ENCODE measurements around the gene PHF24.
"Not testable (repeated sequence)": the region's sequence is repeated elsewhere in the genome, so short reads cannot be mapped to it uniquely, and the experiment has no call there.

Gene PHF24

GRCh38 chr9:34957492-34958410, at the start of gene PHF24:
PHF24 (plus strand) TSS chr9:34958285; CDS start chr9:34971299, 13,014 bp downstream.
- DNase-seq (ENCODE audit: low read depth), result no peak

DNA sequence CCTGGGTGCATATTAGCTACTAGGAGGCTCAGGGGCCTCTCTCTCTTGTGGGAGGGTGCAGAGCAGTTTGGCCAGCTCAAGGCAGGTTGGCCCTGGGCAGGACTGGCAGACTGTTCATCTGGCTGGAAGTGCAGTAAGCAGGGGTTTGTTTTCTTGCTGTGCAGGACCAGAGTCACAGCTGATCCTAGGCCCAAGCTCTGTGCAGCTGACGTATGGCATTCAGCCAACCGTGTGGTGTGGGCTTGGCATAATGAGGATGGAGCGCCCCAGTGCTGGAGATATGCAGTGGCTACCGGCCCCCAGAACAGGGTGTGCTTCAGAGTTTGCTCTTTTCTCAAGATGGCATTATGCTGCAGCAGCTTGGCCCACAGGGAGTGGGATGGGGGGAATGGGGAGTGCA, 31.0 kb upstream of the PHF24 start:
- no peak for DNase-seq (ENCODE audit: low read depth)

- no peak for DNase-seq (ENCODE audit: low read depth)
Measured at GRCh38 chr9:34928921-34929320, 29.2 kb upstream of the PHF24 start.

DNA sequence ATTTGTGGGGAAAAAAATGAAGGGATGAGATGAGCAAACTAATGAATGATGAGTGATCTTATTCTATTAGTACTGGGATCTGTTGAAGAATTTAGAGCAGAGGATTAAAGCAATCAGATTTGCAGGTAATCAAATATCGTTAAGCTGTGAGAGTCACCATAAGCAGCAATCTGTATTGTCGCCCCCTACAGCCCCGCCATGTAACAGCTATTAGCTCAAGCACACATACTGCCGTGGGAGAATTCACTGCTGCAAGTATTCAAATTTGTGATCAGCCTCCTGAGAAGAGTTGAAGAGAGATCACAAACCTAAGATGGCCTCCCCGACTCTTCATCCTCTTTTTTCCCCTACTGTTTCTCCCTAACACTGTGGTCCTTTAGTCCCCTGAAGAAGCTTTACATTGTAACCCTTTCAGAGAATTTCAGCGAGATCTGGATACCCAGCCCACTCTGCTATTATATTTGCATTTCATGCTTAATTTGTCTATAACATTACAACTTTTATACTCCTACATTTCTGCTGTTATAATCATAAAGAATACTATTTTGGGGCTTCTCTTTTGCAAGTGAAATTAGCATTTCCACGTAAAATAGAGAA, 28.5 kb upstream of the PHF24 start:
- no peak for DNase-seq (ENCODE audit: low read depth)

DNA sequence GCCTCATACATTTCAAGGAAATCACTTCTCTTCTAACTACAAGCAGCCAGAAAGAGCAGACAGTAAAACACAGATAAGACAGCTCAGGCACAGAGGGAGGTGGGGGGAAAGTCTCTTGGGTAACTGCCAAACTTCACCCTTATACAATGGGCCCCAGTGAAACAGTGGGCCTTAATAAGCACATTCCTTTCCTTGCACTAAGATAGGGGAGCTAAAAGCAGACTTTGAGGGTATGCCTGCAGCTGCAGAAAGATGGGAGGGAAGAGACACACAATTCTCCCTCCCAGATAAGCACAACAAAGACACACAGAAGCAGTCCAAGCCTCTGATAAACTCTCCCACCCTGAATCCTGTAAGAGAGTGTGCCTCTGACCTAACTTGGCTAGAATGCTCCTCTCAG, 18.1 kb upstream of the PHF24 start:
- not testable (repeated sequence) for DNase-seq (ENCODE audit: low read depth)

DNA sequence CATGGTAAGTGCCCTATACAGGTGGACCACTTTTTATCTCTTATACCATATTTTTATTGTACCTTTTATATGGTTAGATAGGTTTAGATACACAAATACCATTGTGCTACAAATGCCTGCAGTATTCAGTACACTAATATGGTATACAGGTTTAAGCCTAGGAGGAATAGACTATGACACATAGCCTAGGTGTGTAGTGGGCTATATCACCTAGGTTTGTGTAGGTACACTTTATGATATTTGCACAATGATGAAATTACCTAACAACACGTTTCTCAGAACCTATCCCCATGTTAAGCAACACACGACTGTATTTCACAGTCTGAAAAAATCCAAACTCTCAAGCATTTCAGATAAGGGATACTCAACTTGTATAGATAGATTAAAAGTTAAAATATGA, 9.6 kb upstream of the PHF24 start:
- DNase-seq (ENCODE audit: low read depth), result no peak

GRCh38 chr9:34954225-34954624, 3.9 kb upstream of the PHF24 start:
- DNase-seq (ENCODE audit: low read depth), result no peak

DNA sequence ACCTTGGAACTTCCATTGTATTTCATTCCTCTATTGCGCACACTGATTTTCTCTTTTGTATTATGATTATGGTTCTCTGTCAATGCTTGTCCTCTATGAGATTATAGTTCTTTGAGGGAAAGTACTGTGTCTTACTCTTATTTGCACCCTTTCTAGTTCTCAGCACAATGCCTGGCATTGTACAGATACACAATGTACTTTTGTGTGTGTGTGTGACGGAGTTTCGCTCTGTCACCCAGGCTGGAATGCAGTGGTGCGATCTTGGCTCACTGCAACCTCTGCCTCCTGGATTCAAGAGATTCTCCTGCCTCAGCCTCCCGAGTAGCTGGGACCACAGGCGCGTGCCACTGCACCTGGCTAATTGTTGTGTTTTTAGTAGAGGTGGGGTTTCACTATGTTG, 2.0 kb upstream of the PHF24 start:
- DNase-seq (ENCODE audit: low read depth), result not testable (repeated sequence)

GRCh38 chr9:34956648-34957047, 1.4 kb upstream of the PHF24 start:
- no peak for DNase-seq (ENCODE audit: low read depth)

GRCh38 chr9:34958411-34958982, 412 bp downstream of the PHF24 start:
- DNase-seq (ENCODE audit: low read depth), result no peak

GRCh38 chr9:34959461-34959860, 1.4 kb downstream of the PHF24 start:
- no peak for DNase-seq (ENCODE audit: low read depth)

DNA sequence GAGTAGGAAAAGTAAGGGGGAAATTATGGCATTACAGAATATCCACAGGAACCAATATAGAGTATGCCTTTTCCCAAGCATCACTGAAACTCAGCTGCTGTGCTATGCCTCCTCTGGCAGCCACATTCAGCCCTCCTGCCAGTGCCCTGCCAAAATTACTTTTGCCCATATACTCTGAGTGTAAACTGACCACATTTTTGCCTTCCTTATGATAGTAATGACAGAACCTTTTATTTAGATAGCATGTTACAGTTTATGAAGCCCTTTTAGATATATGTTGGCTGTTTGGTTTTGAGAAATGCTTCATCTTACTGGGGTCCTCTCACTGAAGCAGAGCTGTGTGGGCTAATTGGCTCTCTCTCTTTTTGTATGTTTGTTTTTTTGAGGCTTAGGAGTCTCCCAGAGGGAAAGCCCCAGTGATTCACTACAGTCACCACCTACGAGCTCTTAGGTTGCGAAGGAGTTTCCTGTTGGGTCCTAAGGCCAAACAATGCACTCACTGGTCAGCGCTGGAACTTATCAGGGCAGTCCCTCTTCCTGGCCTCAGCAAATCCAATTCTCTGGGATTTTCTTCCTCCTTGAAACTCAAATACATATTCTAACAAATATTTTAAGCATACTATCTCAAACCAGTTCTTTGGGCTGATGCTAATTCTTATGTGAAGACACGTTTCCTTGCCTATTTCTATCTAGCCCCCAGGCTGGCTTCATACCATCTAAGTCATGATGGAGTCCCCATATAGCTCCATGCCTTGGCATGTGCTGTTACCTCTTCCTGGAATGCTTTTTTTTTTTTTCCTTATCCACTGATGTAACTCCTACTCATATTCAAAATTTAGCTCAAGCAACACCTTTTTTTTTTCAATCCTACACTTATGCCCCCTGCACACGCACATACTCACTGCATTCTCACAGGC, 3.7 kb downstream of the PHF24 start:
- DNase-seq (ENCODE audit: low read depth), result no peak

- no peak for DNase-seq (ENCODE audit: low read depth)
Measured at GRCh38 chr9:34962546-34962945, 4.5 kb downstream of the PHF24 start.

DNA sequence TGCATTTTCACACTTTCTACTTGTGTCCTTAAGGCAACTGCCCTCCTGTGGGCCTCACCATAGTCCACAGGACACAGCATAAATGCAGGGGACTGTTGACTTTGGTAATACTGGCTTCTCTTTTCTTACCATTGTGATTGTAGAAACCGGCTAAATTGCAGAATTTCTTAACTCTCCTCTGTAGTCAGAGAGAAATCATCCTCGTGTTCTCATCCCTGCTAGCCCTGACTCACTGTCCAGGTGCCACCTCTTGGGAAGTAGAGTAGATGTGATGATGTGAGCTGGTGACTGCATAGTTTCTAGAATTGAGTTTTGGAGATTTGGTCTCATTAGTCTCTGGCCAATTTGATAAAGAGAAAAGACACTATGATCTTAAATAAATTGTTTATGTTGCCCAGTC, 5.5 kb downstream of the PHF24 start:
- no peak for DNase-seq (ENCODE audit: low read depth)

DNA sequence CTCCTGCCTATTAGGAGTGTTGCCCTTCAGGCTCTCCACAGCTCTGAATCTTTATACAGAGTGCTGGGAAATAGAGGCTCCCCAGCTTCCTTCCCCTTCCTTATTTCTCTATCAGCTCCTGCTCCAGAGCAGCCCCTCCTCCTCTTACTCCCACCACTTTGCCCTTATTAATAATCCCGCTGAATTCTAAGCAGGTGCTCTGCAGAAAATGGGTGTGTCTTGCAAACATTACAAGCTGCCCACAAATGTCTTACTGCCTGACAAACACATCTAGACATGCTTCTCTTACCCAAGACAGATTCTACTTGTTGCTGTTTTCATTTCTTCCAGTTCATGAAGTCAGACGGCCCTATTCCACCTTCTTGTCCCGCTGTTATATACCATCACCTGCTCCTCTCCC, 6.4 kb downstream of the PHF24 start:
- DNase-seq (ENCODE audit: low read depth), result no peak

GRCh38 chr9:34971146-34971811, 13.2 kb downstream of the PHF24 start:
- no peak for DNase-seq (ENCODE audit: low read depth)

- DNase-seq (ENCODE audit: low read depth), result no peak
Measured at GRCh38 chr9:34974664-34975063, 16.6 kb downstream of the PHF24 start.

DNA sequence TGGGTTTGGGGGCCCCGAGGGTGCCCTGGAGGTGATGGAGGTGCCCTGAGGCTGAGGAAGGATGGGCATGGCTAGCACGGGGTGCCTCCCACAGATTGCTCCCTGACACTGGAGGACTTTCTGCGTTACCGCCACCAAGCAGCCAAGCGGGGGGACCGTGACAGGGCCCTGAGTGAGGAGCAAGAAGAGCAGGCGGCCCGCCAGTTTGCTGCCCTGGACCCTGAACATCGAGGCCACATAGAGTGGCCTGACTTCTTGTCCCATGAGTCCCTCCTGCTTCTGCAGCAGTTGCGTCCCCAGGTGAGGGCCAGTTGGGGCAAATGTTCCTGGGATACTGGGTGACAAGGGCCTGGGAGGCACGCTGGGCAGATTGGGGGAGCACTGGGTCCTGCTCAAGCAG, 18.4 kb downstream of the PHF24 start:
- DNase-seq (ENCODE audit: low read depth), result no peak

DNA sequence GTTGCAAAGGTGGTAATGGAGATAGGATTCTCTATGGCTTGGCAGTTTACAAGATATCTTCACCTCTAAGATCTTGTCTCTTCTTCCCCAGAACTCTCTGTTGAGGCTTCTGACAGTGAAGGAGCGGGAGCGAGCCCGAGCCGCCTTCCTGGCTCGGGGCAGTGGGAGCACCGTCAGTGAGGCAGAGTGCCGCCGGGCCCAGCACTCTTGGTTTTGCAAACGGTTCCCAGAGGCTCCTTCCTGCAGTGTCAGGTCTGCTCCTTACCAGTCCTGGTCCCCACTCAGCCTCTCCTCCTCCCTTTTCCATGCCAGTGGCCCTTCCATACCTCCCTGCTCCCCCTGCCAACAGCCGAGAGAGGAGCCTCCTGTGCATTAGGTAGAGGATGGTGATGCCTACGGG, 18.9 kb downstream of the PHF24 start:
- no peak for DNase-seq (ENCODE audit: low read depth)

GRCh38 chr9:34980181-34980761, 22.2 kb downstream of the PHF24 start:
- DNase-seq (ENCODE audit: low read depth), result no peak

DNA sequence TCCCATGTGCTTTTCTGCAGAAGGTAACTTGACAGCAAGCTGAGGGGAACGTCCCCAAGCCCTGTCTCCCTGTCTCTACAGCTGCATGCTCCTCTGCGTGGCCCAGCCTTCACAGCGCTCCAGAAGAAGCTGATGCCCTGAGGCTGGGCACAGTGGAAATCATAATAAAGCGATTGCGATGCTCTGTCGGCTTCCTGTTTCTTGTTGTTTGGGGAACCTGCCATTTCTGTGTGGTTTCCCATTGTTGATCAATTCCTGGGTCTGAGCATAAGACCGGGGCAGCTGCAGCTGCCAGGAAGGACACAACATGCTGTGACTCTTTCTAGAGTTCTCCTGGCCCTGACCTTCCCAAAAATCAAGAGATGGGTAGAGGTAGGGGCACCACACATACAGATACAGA, 24.3 kb downstream of the PHF24 start:
- no peak for DNase-seq (ENCODE audit: low read depth)
